OCI-M2 (cell line): ENCODE results near the gene CD180.
"Not testable (repeated sequence)": the region's sequence is repeated elsewhere in the genome, so short reads cannot be mapped to it uniquely, and the experiment has no call there.

Experiments used
- DNase-seq: peaks from one replicate; lab custom pipeline; 2025; ENCODE audit not compliant: unreplicated experiment; lab: John Stamatoyannopoulos, UW

CD180 gene

DNA sequence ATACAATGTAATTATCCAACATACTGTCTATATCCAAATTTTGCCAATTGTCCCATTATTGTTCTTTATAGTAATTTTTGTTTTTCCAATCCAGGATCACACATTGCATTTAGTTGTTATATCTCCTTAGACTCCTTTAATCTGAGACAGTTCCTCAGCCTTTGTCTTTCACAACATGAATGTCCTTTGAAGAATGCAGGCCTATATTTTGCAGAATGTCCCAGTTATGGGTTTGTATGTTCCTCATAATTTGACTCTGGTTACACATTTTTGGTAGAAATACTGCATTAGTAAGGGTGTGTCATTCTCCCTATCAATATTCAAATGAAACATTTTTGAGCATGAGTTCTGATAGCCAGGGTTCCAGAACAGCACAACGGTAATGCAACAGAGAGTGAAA is 6.7 kb downstream of the CD180 start:
- no peak for DNase-seq

DNA sequence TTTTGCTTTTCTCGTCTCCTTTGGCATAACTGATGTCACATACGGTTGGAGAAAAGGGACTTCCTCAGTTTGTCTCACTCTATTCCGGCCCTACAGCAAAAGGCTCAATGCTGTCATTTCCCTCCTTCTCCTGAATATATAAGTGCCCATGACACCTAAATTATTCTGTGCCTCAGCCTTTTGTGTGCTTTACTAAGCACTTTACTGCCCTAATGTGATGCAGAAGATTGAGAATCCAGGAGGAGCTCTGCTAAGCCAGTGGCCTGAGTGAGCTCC is 7.6 kb downstream of the CD180 start:
- no peak for DNase-seq

DNA sequence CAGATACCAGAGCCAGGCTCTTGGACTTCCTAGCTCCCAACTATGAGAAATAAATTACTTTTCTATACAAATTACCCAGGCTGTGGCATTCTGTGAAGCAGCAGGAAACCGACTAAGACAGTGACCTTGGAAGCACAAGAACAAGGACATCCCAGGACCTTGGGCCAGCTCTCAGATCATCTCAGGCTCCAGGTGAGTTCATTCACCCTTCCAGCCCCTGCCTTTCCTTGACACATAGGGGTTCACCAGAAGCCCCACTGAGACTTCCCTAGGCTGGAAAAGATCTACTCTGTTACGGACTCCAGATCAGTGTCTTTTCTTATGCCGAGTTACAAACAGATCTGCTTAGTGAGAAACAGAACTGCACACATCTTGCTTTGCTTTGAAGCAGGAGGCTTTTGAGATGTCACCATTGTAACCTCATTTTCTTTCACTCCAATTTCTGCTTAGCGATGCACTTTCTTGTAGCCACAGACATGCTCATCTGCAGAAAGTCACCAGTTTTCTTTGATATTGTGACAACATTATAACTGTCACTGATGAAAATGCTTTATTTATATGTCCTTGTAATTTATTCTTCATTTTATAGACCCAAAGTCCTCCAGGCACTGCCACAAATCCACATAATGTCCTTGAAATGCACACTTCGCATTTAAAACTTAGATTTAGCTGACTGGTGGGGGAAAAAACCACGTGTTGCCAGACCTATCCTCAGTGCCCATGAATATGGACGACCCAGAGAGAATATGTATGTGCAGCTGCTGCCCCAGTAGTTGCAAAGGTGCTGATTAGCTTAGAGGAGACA is 8.1 kb downstream of the CD180 start:
- no peak for DNase-seq

DNA sequence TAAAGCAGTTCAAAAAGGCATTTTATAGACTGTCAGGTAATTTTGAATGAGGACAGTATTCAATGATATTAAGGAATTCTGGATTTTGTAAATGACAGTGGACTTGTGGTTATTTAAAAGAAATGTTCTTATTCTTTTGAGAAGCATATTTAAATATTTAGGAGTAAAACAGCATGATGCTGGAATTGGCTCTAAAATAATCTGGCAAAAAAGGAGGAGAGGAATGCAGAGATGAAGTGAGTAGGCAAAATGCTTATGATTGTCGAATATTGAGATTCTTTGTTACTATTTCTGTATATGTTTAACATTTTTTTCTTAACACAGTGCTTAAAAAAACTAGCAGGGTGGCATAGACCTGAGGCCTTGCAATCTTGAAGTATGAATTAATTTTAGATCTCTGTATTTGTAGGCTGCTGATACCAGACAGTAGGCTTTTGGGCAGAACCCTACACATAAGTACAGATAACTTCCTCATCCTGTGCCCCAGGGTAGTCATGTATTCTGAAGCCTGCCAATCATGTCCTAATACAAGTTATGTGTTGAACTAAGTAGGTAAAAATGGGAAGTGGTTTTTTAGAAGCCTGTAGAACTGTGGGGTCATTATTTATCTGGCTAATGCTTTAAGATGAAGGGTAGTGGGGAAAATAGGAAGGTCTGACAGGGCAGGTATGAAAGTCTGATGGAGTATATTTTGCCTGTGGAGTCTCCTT is 9.4 kb downstream of the CD180 start:
- no peak for DNase-seq

DNA sequence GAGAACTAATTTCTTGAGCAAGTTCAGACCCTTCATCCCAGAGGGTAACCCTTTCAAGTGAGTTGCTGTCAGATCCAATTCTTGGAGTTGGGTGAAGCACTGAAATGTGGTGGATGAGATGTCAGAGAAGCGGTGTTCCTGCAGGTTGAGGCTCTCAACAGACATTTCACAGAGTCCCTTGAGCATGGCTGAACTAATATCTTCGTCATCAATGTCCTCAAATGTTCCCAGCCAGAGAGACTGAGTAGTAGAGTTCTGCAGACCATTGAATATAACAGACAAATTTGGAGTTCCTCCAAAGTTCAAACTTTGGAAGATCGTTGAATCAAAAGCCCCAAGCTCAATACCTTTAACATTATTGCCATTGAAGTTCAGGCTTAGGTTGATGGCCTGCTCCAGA is 12.7 kb downstream of the CD180 start:
- DNase-seq, result no peak

DNA sequence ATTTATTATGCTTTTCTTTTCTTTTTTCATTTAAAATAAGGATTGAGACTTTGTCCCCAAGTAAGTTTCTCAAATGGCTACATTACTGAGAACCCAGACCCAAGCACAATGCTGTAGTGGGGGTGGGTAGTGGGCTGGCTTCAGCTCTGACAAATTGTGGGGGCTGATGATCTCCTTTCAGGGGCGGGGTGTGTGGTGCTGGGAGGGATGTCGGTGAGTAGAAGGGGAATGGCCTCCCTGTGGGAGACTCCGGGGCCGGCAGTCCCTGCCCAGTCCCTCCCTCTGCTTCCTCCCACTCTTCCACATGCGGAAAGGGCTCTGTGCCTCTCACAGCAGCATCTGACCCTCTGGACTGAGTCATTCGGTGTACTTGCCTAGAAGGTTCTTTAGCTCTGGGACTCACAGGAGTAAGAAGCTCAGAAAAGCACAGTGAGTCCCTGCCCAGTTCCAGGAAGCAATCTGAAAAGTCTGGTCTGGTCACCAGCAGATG is 14.3 kb downstream of the CD180 start:
- no peak for DNase-seq

DNA sequence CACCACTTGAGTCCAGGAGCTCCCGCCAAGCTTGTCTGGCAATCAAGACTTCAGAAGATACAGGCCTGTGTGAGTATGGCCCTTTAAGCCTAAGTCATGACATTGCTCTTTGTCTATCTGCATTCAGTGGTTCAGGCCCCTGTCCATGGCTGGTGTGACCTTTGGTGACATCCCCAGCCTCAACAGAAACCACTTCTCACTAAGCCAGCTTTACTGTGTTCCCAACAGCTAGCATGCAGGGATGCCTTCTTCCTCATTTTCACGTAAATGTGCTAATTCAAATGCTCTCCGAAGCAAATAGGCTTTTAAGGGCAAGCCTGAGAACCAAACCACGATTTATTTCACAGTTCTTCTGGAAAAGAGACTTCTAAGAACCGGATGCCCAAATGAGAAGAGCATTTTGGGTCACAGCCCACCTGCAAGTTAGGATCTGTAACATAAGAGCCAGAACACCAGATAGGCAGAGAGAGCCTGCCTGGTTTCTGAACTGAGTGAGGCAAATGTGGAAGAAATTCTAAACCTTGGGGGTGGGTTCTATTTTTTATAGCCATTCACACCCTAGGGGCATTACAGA is 14.9 kb downstream of the CD180 start:
- no peak for DNase-seq

DNA sequence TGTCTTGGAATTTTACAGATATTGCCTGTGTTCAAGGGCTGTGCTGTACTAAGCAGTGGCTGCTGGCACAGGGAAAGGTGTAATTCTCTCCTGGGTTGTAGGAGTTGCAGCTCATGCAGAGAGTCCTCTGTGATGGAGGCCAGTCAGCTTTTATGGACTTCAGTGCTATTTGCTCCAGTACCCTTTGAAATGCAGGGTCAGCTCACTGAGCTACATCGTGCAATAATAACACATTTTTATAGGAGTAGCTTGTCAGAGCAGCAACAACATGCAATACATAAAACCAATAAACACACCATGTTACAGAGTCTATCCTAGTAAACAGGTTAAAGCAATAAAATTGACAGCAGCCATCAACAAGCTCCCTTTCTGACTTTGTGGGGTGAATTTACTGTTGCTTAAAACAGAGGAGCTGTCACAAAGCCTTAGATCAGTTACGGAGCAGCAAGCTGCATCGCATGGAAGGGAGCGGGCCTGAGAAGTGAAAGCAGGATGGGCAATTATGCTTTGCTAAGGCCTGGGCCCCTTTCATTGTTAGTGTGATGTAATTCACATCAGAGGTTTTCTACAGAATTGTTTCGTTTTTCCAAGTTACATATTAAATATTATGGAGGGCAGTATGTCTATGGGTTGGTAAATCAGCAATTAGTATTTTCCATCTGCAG is 16.8 kb downstream of the CD180 start:
- DNase-seq, result no peak

DNA sequence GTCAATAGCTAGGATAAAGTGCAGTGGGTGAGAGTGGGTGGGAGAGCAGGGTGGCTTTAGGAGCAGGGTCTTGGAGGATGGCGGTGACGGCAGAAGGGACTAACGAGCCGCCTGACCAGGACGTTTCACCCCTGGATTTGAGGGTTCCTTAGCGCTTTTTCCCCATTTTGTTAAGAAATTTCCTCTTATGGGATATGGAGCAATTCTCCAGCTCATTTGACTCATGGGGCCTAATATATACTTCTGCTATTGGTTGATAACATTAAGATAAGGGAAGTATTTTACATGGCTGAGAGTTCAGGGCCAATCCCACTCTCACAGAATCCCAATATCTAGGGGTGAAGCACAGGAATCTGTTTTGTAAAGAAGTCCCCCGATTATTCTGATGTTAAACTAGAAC is 17.6 kb downstream of the CD180 start:
- no peak for DNase-seq

DNA sequence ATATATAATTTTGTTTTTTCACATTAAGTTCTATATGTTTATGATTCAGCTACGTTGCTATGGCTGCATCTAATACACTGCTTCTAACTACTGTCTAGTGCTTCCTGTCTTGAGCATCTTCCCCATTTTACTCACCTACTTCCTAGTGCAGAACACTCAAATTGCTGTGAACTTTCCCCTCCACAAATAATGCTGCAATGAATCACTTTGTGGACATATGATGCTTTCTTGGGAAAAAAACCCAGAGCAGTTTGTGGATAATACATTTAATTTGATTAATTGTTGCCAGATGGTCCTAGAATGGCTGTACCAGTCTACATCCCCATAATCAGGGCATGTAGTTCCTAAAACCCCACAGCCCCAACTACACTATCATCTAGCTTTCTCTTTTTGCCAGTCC is 18.5 kb downstream of the CD180 start:
- no peak for DNase-seq

DNA sequence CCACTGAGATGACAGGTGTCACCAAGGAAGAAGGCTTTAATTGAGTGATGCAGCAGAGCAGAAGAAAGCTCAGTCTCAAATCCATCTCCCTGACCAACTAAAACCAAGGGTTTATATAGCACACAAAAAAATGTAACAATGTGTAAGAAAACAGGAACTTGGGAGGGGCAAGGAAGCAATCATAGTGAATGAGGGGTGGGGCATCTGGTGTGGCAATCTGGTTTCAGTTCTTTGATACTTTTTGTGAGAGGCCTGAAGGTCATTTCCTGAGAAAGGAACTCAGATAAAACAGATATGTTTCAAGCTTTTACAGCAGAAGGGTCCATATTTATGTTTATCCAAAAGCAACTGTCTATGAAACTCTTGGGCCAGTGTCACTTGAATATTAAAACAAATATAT is 19.7 kb downstream of the CD180 start:
- no peak for DNase-seq

DNA sequence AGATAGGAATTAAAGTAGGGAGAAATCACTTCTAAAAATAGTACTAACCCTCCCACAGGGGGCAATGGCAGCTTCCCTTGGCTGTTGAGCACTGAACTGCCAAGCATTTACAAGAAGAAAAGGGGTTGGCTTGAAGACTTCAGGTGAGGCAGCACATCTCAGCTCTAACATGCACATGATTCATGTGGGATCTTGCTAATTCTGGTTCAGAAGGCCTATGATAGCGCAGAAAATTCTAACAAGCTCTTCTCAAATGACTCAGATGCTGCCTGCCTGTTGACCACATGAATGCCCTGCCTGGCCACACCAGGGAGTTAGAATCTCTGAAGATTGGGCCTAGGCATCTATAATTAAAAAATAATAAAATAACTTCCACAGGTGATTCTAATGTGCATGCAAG is 22.6 kb downstream of the CD180 start:
- no peak for DNase-seq

DNA sequence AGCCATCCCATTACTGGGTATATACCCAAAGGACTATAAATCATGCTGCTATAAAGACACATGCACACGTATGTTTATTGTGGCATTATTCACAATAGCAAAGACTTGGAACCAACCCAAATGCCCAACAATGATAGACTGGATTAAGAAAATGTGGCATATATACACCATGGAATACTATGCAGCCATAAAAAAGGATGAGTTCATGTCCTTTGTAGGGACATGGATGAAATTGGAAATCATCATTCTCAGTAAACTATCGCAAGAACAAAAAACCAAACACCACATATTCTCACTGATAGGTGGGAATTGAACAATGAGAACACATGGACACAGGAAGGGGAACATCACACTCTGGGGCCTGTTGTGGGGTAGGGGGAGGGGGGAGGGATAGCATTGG is 23.2 kb downstream of the CD180 start:
- DNase-seq, result not testable (repeated sequence)

DNA sequence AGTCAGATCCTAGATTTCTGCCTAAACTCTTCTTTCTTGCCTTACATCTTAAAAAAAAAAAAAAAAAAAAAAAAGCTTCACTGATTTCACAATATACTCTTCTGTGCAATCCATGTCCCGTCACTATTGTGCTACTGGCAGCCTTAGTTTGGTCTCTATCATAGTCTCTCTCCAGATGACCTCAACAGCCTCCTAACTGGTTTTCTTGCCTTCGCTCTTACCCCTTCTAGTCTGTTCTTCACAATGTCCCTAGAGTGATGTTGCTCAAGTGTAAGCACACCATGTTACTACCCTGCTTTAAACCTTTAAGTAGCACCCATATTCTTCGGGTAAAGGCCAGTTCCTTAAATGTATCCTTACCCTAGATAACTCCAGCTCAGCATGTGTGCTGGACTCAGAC is 25.8 kb downstream of the CD180 start:
- DNase-seq, result no peak

DNA sequence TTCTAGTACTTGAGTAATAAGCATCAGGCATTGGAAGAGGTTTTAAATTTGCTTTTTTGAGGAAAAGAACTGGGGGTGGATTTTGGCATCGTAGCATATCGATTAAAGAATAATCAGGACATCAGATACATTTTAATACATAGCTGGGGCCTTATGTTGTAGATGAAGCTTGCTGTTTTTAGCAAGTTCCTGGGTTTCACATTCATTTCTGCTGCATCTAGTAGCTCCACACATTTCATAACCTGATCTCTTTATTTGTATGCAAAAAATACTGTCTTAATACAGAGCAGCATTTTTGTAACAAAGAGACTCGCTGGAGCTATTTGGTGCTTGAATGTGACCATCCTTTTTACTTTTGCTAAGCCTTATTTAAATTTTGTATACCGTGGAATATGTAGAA is 28.5 kb downstream of the CD180 start:
- no peak for DNase-seq

DNA sequence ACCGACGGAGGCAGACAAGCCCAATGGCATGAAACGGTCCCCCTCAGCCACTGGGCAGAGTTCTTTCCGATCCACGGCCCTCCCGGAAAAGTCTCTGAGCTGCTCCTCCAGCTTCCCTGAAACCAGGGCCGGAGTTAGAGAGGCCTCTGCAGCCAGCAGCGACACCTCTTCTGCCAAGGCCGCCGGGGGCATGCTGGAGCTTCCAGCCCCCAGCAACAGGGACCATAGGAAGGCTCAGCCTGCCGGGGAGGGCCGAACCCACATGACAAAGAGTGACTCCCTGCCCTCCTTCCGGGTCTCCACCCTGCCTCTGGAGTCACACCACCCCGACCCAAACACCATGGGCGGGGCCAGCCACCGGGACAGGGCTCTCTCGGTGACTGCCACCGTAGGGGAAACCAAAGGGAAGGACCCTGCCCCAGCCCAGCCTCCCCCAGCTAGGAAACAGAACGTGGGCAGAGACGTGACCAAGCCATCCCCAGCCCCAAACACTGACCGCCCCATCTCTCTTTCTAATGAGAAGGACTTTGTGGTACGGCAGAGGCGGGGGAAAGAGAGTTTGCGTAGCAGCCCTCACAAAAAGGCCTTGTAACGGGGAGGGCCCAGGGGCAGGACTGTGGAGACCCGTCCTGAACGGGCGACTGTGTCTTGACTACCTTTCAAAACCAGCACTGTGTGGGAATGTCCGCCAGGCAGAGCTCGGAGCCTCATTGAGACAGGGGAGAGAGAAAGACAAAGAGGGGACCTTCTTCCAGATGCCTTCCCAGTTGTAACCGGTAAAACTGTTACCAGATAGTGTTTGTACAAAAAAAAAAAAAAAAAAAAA is 29.9 kb downstream of the CD180 start:
- DNase-seq, result no peak

DNA sequence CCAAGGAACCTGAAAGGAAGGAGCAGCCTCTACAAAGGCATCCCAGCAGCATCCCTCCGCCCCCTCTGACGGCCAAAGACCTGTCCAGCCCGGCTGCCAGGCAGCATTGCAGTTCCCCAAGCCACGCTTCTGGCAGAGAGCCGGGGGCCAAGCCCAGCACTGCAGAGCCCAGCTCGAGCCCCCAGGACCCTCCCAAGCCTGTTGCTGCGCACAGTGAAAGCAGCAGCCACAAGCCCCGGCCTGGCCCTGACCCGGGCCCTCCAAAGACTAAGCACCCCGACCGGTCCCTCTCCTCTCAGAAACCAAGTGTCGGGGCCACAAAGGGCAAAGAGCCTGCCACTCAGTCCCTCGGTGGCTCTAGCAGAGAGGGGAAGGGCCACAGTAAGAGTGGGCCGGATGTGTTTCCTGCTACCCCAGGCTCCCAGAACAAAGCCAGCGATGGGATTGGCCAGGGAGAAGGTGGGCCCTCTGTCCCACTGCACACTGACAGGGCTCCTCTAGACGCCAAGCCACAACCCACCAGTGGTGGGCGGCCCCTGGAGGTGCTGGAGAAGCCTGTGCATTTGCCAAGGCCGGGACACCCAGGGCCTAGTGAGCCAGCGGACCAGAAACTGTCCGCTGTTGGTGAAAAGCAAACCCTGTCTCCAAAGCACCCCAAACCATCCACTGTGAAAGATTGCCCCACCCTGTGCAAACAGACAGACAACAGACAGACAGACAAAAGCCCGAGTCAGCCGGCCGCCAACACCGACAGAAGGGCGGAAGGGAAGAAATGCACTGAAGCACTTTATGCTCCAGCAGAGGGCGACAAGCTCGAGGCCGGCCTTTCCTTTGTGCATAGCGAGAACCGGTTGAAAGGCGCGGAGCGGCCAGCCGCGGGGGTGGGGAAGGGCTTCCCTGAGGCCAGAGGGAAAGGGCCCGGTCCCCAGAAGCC is 30.8 kb downstream of the CD180 start:
- no peak for DNase-seq

DNA sequence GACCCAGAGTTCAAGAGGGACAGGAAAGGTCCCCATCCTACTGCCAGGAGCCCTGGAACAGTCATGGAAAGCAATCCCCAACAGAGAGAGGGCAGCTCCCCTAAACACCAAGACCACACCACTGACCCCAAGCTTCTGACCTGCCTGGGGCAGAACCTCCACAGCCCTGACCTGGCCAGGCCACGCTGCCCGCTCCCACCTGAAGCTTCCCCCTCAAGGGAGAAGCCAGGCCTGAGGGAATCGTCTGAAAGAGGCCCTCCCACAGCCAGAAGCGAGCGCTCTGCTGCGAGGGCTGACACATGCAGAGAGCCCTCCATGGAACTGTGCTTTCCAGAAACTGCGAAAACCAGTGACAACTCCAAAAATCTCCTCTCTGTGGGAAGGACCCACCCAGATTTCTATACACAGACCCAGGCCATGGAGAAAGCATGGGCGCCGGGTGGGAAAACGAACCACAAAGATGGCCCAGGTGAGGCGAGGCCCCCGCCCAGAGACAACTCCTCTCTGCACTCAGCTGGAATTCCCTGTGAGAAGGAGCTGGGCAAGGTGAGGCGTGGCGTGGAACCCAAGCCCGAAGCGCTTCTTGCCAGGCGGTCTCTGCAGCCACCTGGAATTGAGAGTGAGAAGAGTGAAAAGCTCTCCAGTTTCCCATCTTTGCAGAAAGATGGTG is 31.6 kb downstream of the CD180 start:
- DNase-seq, result no peak

DNA sequence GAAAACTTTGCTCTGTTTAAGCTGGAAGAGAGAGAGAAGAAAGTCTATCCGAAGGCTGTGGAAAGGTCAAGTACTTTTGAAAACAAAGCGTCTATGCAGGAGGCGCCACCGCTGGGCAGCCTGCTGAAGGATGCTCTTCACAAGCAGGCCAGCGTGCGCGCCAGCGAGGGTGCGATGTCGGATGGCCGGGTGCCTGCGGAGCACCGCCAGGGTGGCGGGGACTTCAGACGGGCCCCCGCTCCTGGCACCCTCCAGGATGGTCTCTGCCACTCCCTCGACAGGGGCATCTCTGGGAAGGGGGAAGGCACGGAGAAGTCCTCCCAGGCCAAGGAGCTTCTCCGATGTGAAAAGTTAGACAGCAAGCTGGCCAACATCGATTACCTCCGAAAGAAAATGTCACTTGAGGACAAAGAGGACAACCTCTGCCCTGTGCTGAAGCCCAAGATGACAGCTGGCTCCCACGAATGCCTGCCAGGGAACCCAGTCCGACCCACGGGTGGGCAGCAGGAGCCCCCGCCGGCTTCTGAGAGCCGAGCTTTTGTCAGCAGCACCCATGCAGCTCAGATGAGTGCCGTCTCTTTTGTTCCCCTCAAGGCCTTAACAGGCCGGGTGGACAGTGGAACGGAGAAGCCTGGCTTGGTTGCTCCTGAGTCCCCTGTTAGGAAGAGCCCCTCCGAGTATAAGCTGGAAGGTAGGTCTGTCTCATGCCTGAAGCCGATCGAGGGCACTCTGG is 32.6 kb downstream of the CD180 start:
- DNase-seq, result no peak
